H1 (cell line): ENCODE measurements around the gene SLC48A1. TPM values are rescaled to one million over a fixed set of nuclear protein-coding genes. Genes with fewer than 3 reads are reported as not detected.

Experiments
- E2F6 ChIP-seq: IDR thresholded peaks from 2 replicates; pipeline ENCODE4 v1.6.1; 2012; ENCODE audit warnings: inconsistent platforms
- KDM4A ChIP-seq: IDR thresholded peaks from one replicate; pipeline ENCODE4 v1.7.1; 2012; ENCODE audit warnings: low read depth, mild to moderate bottlenecking, moderate library complexity, low read length, inconsistent platforms; ENCODE audit not compliant: severe bottlenecking
- RAD21 ChIP-seq, 2 experiments: IDR thresholded peaks in 1 of 2; conservative IDR thresholded peaks in 1 of 2; 2 replicates each; pipeline ENCODE4 v1.6.1; 2011; ENCODE audit warnings: low read depth in 2 of 2, low read length in 2 of 2, improper control_type of control experiment in 1 of 2, inconsistent platforms in 1 of 2, mild to moderate bottlenecking in 1 of 2, moderate library complexity in 1 of 2
- USF2 ChIP-seq: IDR thresholded peaks from 2 replicates; pipeline ENCODE4 v1.6.1; 2011; ENCODE audit warnings: low read length, improper control_type of control experiment
- polyA plus RNA-seq, 7 experiments: library from polyadenylated mRNA; depleted of rRNA in 3 of 7; stranded (reverse) in 5 of 7; unstranded in 2 of 7; fragments of >200 nt in 5 of 7; fragments of 200-250 nt in 2 of 7; gene quantifications; 1 replicate in 5 of 7; 2 replicates in 1 of 7; 4 replicates in 1 of 7; pipeline versions ENCODE4 v1.2.1 to v1.2.3, GENCODE V29; 2011 to 2013; ENCODE audit warnings: missing spikeins in 2 of 7, mixed read lengths in 2 of 7
- total RNA-seq: library from RNA; stranded (reverse); fragmentation: NEBNext Ultra II Directional; extraction: Animal tissue kit (Norgen Biotek cat#: 25700); gene quantifications from 2 replicates; pipeline ENCODE4 v1.2.1, GENCODE V29; 2021

The SLC48A1 gene
- total and polyA plus RNA-seq, 2 of the 8 experiments (the other 6 are each of a cell fraction or from before 2014, with no cell fraction given) = 9.5 to 14.1 TPM

- no peak for TF ChIP-seq E2F6
- TF ChIP-seq RAD21 (IDR thresholded peaks at IDR 0.05 in 1 of 2, conservative IDR thresholded peaks at IDR 0.05 in 1 of 2; ENCODE audit: low read depth in 2 of 2, low read length in 2 of 2) = no peak
- TF ChIP-seq KDM4A = no peak
- no peak for TF ChIP-seq USF2
- TF ChIP-seq, all 59 proteins: peak for 0
Observed at GRCh38 chr12:47736216-47736615, 36.8 kb upstream of the SLC48A1 start (continued).
